ENCODE measurements around the gene BIRC3.
"Not testable (repeated sequence)": the region's sequence is repeated elsewhere in the genome, so short reads cannot be mapped to it uniquely, and the experiment has no call there.

Gene BIRC3

GRCh38 chr11:102296757-102297156 lies 20.5 kb upstream of the BIRC3 start:
- DNase-seq = not testable (repeated sequence)

GRCh38 chr11:102300837-102301236 lies 16.4 kb upstream of the BIRC3 start:
- DNase-seq = not testable (repeated sequence)

- DNase-seq = no peak
Observed at GRCh38 chr11:102302241-102302640, 15.0 kb upstream of the BIRC3 start.

- no peak for DNase-seq
Observed at GRCh38 chr11:102304686-102305085, 12.6 kb upstream of the BIRC3 start.

- DNase-seq = no peak
Observed at GRCh38 chr11:102305352-102306047, 11.8 kb upstream of the BIRC3 start.

GRCh38 chr11:102306048-102306597 lies 11.2 kb upstream of the BIRC3 start:
- DNase-seq = no peak

GRCh38 chr11:102306817-102307726 lies 10.2 kb upstream of the BIRC3 start:
- no peak for DNase-seq

- no peak for DNase-seq
Observed at GRCh38 chr11:102307727-102308038, 9.6 kb upstream of the BIRC3 start.

- no peak for DNase-seq
Observed at GRCh38 chr11:102309621-102310541, 7.4 kb upstream of the BIRC3 start.

- DNase-seq = no peak
Observed at GRCh38 chr11:102312667-102313066, 4.6 kb upstream of the BIRC3 start.

- DNase-seq = no peak
Observed at GRCh38 chr11:102313238-102313940, 3.9 kb upstream of the BIRC3 start.

GRCh38 chr11:102314784-102315183 lies 2.5 kb upstream of the BIRC3 start:
- no peak for DNase-seq

- no peak for DNase-seq
Observed at GRCh38 chr11:102316346-102316904, 859 bp upstream of the BIRC3 start.

GRCh38 chr11:102317768-102318103 lies 452 bp downstream of the BIRC3 start:
- DNase-seq = no peak

- no peak for DNase-seq
Observed at GRCh38 chr11:102318469-102318868, 1.2 kb downstream of the BIRC3 start.

- no peak for DNase-seq
Observed at GRCh38 chr11:102319544-102319943, 2.3 kb downstream of the BIRC3 start.

GRCh38 chr11:102320188-102320587 lies 2.9 kb downstream of the BIRC3 start:
- no peak for DNase-seq

GRCh38 chr11:102320679-102321078 lies 3.4 kb downstream of the BIRC3 start:
- no peak for DNase-seq

GRCh38 chr11:102322560-102322959 lies 5.3 kb downstream of the BIRC3 start:
- no peak for DNase-seq

- no peak for DNase-seq
Observed at GRCh38 chr11:102323542-102324251, 6.4 kb downstream of the BIRC3 start.

- no peak for DNase-seq
Observed at GRCh38 chr11:102325088-102325487, 7.8 kb downstream of the BIRC3 start.

Measured in NCI-H510A (cell line).